Keratinocyte (primary cell): ENCODE data around the gene MGAT1.

Source experiments
- CTCF ChIP-seq, 3 experiments: IDR thresholded peaks in 1 of 3; conservative IDR thresholded peaks in 1 of 3; optimal IDR thresholded peaks in 1 of 3; 2 replicates in 2 of 3; 3 replicates in 1 of 3; pipeline versions ENCODE3 to v1.5.1; 2011; ENCODE audit warnings: low read length in 3 of 3, mild to moderate bottlenecking in 3 of 3, moderate library complexity in 2 of 3, control low read depth in 1 of 3, inconsistent platforms in 1 of 3; ENCODE audit not compliant: insufficient read depth in 2 of 3; ENCODE audit errors: extremely low read depth in 1 of 3
- EZH2 ChIP-seq: IDR thresholded peaks from one replicate; pipeline ENCODE4 v1.6.1; 2012; ENCODE audit warnings: inconsistent platforms, mild to moderate bottlenecking, low read length, moderate library complexity

- TF ChIP-seq CTCF (optimal IDR thresholded peaks at IDR 0.05 in 1 of 3, IDR thresholded peaks at IDR 0.05 in 1 of 3, conservative IDR thresholded peaks at IDR 0.05 in 1 of 3; ENCODE audit: extremely low read depth in 1 of 3, insufficient read depth in 2 of 3, low read length in 3 of 3) (no peak), EZH2 (no peak)
Observed at GRCh38 chr5:180823346-180823745, 20.7 kb upstream of the MGAT1 start.
